Smooth muscle cell (in vitro differentiated cells): ENCODE data around the gene RPS6KA5. TPM values are rescaled to one million over a fixed set of nuclear protein-coding genes. Genes with fewer than 3 reads are reported as not detected.

Experiments
- DNase-seq: peaks from one replicate; lab custom pipeline; 2025; ENCODE audit not compliant: unreplicated experiment; lab: John Stamatoyannopoulos, UW
- H2AFZ ChIP-seq: fragments of 200-600 bp; sonication (generic); 2 replicates; pipeline ENCODE4 v1.6.0; 2016; ENCODE audit warnings: antibody characterized with exemption, low read depth, mild to moderate bottlenecking
- H3F3A ChIP-seq: fragments of 200-600 bp; sonication (generic); 2 replicates; pipeline ENCODE4 v1.6.0; 2017; ENCODE audit warnings: antibody characterized with exemption, low read depth
- H3K27ac ChIP-seq: fragments of 200-600 bp; sonication (generic); 2 replicates; pipeline ENCODE4 v1.5.1; 2016; ENCODE audit warnings: low read depth, mild to moderate bottlenecking
- H3K27me3 ChIP-seq: fragments of 200-600 bp; sonication (generic); 2 replicates; pipeline ENCODE4 v1.6.1; 2016; ENCODE audit warnings: low read depth, mild to moderate bottlenecking
- H3K36me3 ChIP-seq: fragments of 200-600 bp; sonication (generic); 2 replicates; pipeline ENCODE4 v1.5.1; 2016; ENCODE audit warnings: low read depth
- H3K4me1 ChIP-seq: fragments of 200-600 bp; sonication (generic); 2 replicates; pipeline ENCODE4 v1.5.1; 2016; ENCODE audit warnings: low read depth
- H3K4me2 ChIP-seq: fragments of 200-600 bp; sonication (generic); 2 replicates; pipeline ENCODE4 v1.6.0; 2016; ENCODE audit warnings: mild to moderate bottlenecking
- H3K4me3 ChIP-seq: fragments of 200-600 bp; sonication (generic); 2 replicates; pipeline ENCODE4 v1.5.1; 2016; ENCODE audit warnings: mild to moderate bottlenecking
- H3K79me2 ChIP-seq: fragments of 200-600 bp; sonication (generic); 2 replicates; pipeline ENCODE4 v1.6.0; 2016; ENCODE audit warnings: low read depth, mild to moderate bottlenecking
- H3K9ac ChIP-seq: fragments of 200-600 bp; sonication (generic); 2 replicates; pipeline ENCODE4 v1.6.0; 2016; ENCODE audit warnings: low read depth
- H3K9me3 ChIP-seq: fragments of 200-600 bp; sonication (generic); replicated peaks from 2 replicates; pipeline ENCODE4 v1.5.1; 2016; ENCODE audit warnings: low read depth
- H4K20me1 ChIP-seq: fragments of 200-600 bp; sonication (generic); 2 replicates; pipeline ENCODE4 v1.6.0; 2016; ENCODE audit warnings: low read depth
- CTCF ChIP-seq: fragments of 200-600 bp; sonication (generic); IDR thresholded peaks from 2 replicates; pipeline ENCODE4 v1.5.1; 2017; ENCODE audit warnings: borderline replicate concordance, mild to moderate bottlenecking, antibody characterized with exemption; ENCODE audit not compliant: insufficient read depth, poor library complexity, severe bottlenecking
- WGBS: methylation state at CpG from one replicate; pipeline ENCODE4 v1.1.7; 2016; ENCODE audit warnings: low lambda C conversion rate; 5-methylcytosine and 5-hydroxymethylcytosine counted together
- polyA plus RNA-seq: library from polyadenylated mRNA; unstranded; fragments of >200 nt; fragmentation: Nextera tagmentation; extraction: Ambion mirVana; gene quantifications from 2 replicates; pipeline ENCODE4 v1.2.1, GENCODE V29; 2016
- total RNA-seq: library from RNA; depleted of rRNA; stranded (reverse); fragments of >200 nt; gene quantifications from 2 replicates; pipeline ENCODE4 v1.2.3, GENCODE V29; 2014

RPS6KA5 gene
- total and polyA plus RNA-seq, 2 experiments from 2014 or later = 1.0 to 1.5 TPM

GRCh38 chr14:91009501-91010152, 50.8 kb downstream of the RPS6KA5 start:
- no peaks in the 10 kb centered on the region for H3F3A ChIP-seq
- H2AFZ ChIP-seq = no peak overlapping the region
- H3K79me2 ChIP-seq = no peaks in the 10 kb centered on the region
- no peak overlapping the region for H3K4me3 ChIP-seq
- no peak overlapping the region for H3K27ac ChIP-seq
- H3K4me2 ChIP-seq = no peak overlapping the region
- no peaks in the 10 kb centered on the region for H4K20me1 ChIP-seq
- no peaks in the 10 kb centered on the region for H3K9me3 ChIP-seq
- no peak for DNase-seq
- no peaks in the 10 kb centered on the region for H3K36me3 ChIP-seq
- H3K4me1 ChIP-seq = peaks cover 11% of the 10 kb centered on the region
- TF ChIP-seq CTCF = no peak
- no peak overlapping the region for H3K9ac ChIP-seq
- WGBS = 96% methylated on average over 3 of the region's 3 CpGs
- peaks cover 8% of the 10 kb centered on the region for H3K27me3 ChIP-seq

GRCh38 chr14:91008759-91009409, 51.6 kb downstream of the RPS6KA5 start:
- peaks cover 11% of the 10 kb centered on the region for H3K4me1 ChIP-seq
- H3K9ac ChIP-seq = no peak overlapping the region
- H3K27ac ChIP-seq = no peak overlapping the region
- no peaks in the 10 kb centered on the region for H3K9me3 ChIP-seq
- TF ChIP-seq CTCF = no peak
- WGBS = 66% methylated on average over 2 of the region's 2 CpGs
- DNase-seq = no peak
- H2AFZ ChIP-seq = no peak overlapping the region
- no peak overlapping the region for H3K4me3 ChIP-seq
- no peaks in the 10 kb centered on the region for H4K20me1 ChIP-seq
- no peaks in the 10 kb centered on the region for H3K79me2 ChIP-seq
- H3K27me3 ChIP-seq = peaks cover 8% of the 10 kb centered on the region
- H3F3A ChIP-seq = no peaks in the 10 kb centered on the region
- no peaks in the 10 kb centered on the region for H3K36me3 ChIP-seq
- H3K4me2 ChIP-seq = no peak overlapping the region

- H3K27me3 ChIP-seq = peaks cover 6% of the 10 kb centered on the region
- no peaks in the 10 kb centered on the region for H3K9me3 ChIP-seq
- no peak for DNase-seq
- H3K4me3 ChIP-seq = no peak overlapping the region
- H3F3A ChIP-seq = no peaks in the 10 kb centered on the region
- H3K4me2 ChIP-seq = no peak overlapping the region
- TF ChIP-seq CTCF = no peak
- no peak overlapping the region for H3K27ac ChIP-seq
- no peaks in the 10 kb centered on the region for H3K36me3 ChIP-seq
- no peaks in the 10 kb centered on the region for H3K79me2 ChIP-seq
- H2AFZ ChIP-seq = no peak overlapping the region
- H4K20me1 ChIP-seq = no peaks in the 10 kb centered on the region
- peaks cover 11% of the 10 kb centered on the region for H3K4me1 ChIP-seq
- H3K9ac ChIP-seq = no peak overlapping the region
These were observed 54.7 kb downstream of the RPS6KA5 start for GRCh38 chr14:91005716-91006115.

GRCh38 chr14:91004987-91005386, 55.5 kb downstream of the RPS6KA5 start:
- H3K36me3 ChIP-seq = no peaks in the 10 kb centered on the region
- peaks cover 11% of the 10 kb centered on the region for H3K4me1 ChIP-seq
- TF ChIP-seq CTCF = no peak
- no peaks in the 10 kb centered on the region for H3K9me3 ChIP-seq
- H4K20me1 ChIP-seq = no peaks in the 10 kb centered on the region
- H2AFZ ChIP-seq = no peak overlapping the region
- no peak overlapping the region for H3K27ac ChIP-seq
- no peaks in the 10 kb centered on the region for H3F3A ChIP-seq
- no peak overlapping the region for H3K4me3 ChIP-seq
- H3K79me2 ChIP-seq = no peaks in the 10 kb centered on the region
- no peak overlapping the region for H3K4me2 ChIP-seq
- H3K9ac ChIP-seq = no peak overlapping the region
- DNase-seq = no peak
- no peaks in the 10 kb centered on the region for H3K27me3 ChIP-seq
